ENCODE data around the gene C4orf36. TPM values are rescaled to one million over a fixed set of nuclear protein-coding genes. Genes with fewer than 3 reads are reported as not detected.

The C4orf36 gene
- total RNA-seq, 1 donor from 2014 or later: not detected

GRCh38 chr4:86935566-86935852 lies 43.3 kb upstream of the C4orf36 start:
- H3K27ac Mint-ChIP-seq (ENCODE audit: unreplicated experiment): peak overlapping the region; percentile 90
- Histone ChIP-seq H4K20me1 (ENCODE audit: insufficient read depth, low read length) (peaks cover 6% of the 10 kb centered on the region), H2AFZ (ENCODE audit: low read depth, low read length) (peak overlapping the region; percentile 90), H3K9ac (ENCODE audit: low read length) (peak overlapping the region; percentile 84), H3K36me3 (ENCODE audit: insufficient read depth, low read length) (no peaks in the 10 kb centered on the region), H3K9me3 (ENCODE audit: insufficient read depth, low read depth, low read length) (no peaks in the 10 kb centered on the region), H3K27ac (ENCODE audit: low read depth, low read length) (peak overlapping the region; percentile 57), H3K4me1 (ENCODE audit: insufficient read depth, low read length) (peaks cover 15% of the 10 kb centered on the region), H3K27me3 (ENCODE audit: insufficient read depth, low read length) (no peaks in the 10 kb centered on the region), H3K4me2 (ENCODE audit: low read length) (peak overlapping the region; percentile 84), H3K4me3 (ENCODE audit: insufficient read depth, low read depth, low read length) (peak overlapping the region; percentile 72), H3K79me2 (ENCODE audit: insufficient read depth, low read length) (no peaks in the 10 kb centered on the region)
- DNase-seq (ENCODE audit: low read depth) (no peak), FAIRE-seq (no peak)
- TF ChIP-seq CTCF (IDR thresholded peaks at IDR 0.05; ENCODE audit: insufficient read depth, low read depth, low read length): no peak
- TF ChIP-seq EZH2 (IDR thresholded peaks at IDR 0.05; ENCODE audit: insufficient read depth, low read length): no peak
- H3K9me3 Mint-ChIP-seq (ENCODE audit: unreplicated experiment): no peaks in the 10 kb centered on the region
- no peaks in the 10 kb centered on the region for H3K36me3 Mint-ChIP-seq (ENCODE audit: low read depth, unreplicated experiment)
- H3K27me3 Mint-ChIP-seq (ENCODE audit: low read depth, unreplicated experiment): no peaks in the 10 kb centered on the region
- peaks cover 14% of the 10 kb centered on the region for H3K4me1 Mint-ChIP-seq (ENCODE audit: low read depth, unreplicated experiment)
- peak overlapping the region; percentile 89 for H3K4me3 Mint-ChIP-seq (ENCODE audit: unreplicated experiment)

GRCh38 chr4:86934771-86935565 lies 42.7 kb upstream of the C4orf36 start, which contains the start of gene AFF1:
AFF1 (plus strand) TSS chr4:86935011; CDS start chr4:86948534, 13,523 bp downstream.
- Histone ChIP-seq H3K27me3 (ENCODE audit: insufficient read depth, low read length) (no peaks in the 10 kb centered on the region), H3K4me2 (ENCODE audit: low read length) (peak within 1 kb of the TSS; percentile 84), H2AFZ (ENCODE audit: low read depth, low read length) (peak within 1 kb of the TSS; percentile 90), H3K9me3 (ENCODE audit: insufficient read depth, low read depth, low read length) (no peaks in the 10 kb centered on the region), H3K79me2 (ENCODE audit: insufficient read depth, low read length) (no peaks in the 10 kb centered on the region), H3K27ac (ENCODE audit: low read depth, low read length) (peak within 1 kb of the TSS; percentile 58), H4K20me1 (ENCODE audit: insufficient read depth, low read length) (peaks cover 4% of the 10 kb centered on the region), H3K9ac (ENCODE audit: low read length) (peak within 1 kb of the TSS; percentile 84), H3K36me3 (ENCODE audit: insufficient read depth, low read length) (no peaks in the 10 kb centered on the region), H3K4me1 (ENCODE audit: insufficient read depth, low read length) (peaks cover 13% of the 10 kb centered on the region), H3K4me3 (ENCODE audit: insufficient read depth, low read depth, low read length) (peak within 1 kb of the TSS; percentile 72)
- FAIRE-seq (no peak), DNase-seq (ENCODE audit: low read depth) (peak; percentile 65)
- H3K27ac Mint-ChIP-seq (ENCODE audit: unreplicated experiment): peak within 1 kb of the TSS; percentile 90
- no peak for TF ChIP-seq EZH2 (IDR thresholded peaks at IDR 0.05; ENCODE audit: insufficient read depth, low read length)
- no peak for TF ChIP-seq CTCF (IDR thresholded peaks at IDR 0.05; ENCODE audit: insufficient read depth, low read depth, low read length)
- peaks cover 1% of the 10 kb centered on the region for H3K36me3 Mint-ChIP-seq (ENCODE audit: low read depth, unreplicated experiment)
- peaks cover 1% of the 10 kb centered on the region for H3K27me3 Mint-ChIP-seq (ENCODE audit: low read depth, unreplicated experiment)
- H3K9me3 Mint-ChIP-seq (ENCODE audit: unreplicated experiment): no peaks in the 10 kb centered on the region
- peak within 1 kb of the TSS; percentile 89 for H3K4me3 Mint-ChIP-seq (ENCODE audit: unreplicated experiment)
- peaks cover 12% of the 10 kb centered on the region for H3K4me1 Mint-ChIP-seq (ENCODE audit: low read depth, unreplicated experiment)

Data from astrocyte (in vitro differentiated cells and primary cell).